ENCODE results near the gene AGPAT4. TPM values are rescaled to one million over a fixed set of nuclear protein-coding genes. Genes with fewer than 3 reads are reported as not detected.

The AGPAT4 gene
- polyA plus RNA-seq, 1 of the 3 experiments (the other 2 are of a cell fraction): 3.9 TPM

- Histone ChIP-seq H3K9ac (no peak overlapping the region), H4K20me1 (ENCODE audit: insufficient read depth) (no peaks in the 10 kb centered on the region), H3K4me3 (ENCODE audit: low read depth in 2 of 2, low read length in 1 of 2) (no peak overlapping the region), H3K4me1 (ENCODE audit: control insufficient read depth in 1 of 2, insufficient read depth in 2 of 2, low read depth in 1 of 2, low read length in 1 of 2) (peaks cover 0 to 19% of the 10 kb centered on the region in 2 experiments; a peak in 1 of 4 replicates), H3K36me3 (replicated peaks in 1 of 2; ENCODE audit: control insufficient read depth in 1 of 2, insufficient read depth in 2 of 2, low read length in 1 of 2) (no peaks in the 10 kb centered on the region), H3K4me2 (no peak overlapping the region), H3K9me2 (no peaks in the 10 kb centered on the region), H3K27ac (ENCODE audit: low read depth in 2 of 2, low read length in 1 of 2) (no peak overlapping the region), H3K9me3 (no peaks in the 10 kb centered on the region), H3K79me2 (ENCODE audit: insufficient read depth) (no peaks in the 10 kb centered on the region), H2AFZ (ENCODE audit: low read depth) (no peak overlapping the region), H3K27me3 (ENCODE audit: insufficient read depth) (no peaks in the 10 kb centered on the region), H3F3A (replicated peaks; ENCODE audit: insufficient read depth) (no peaks in the 10 kb centered on the region)
- ChIA-PET CTCF (no interaction called here), POLR2A (no interaction called here)
- no peak for DNase-seq
- TF ChIP-seq CTCF (IDR thresholded peaks at IDR 0.05) (no peak), PBX3 (IDR thresholded peaks at IDR 0.05) (no peak), ELF1 (IDR thresholded peaks at IDR 0.05) (no peak), YY1 (IDR thresholded peaks at IDR 0.05; ENCODE audit: low read depth) (no peak), USF2 (IDR thresholded peaks at IDR 0.05; ENCODE audit: borderline replicate concordance, low read depth, low read length) (no peak), RFX5 (IDR thresholded peaks at IDR 0.05; ENCODE audit: low read length) (no peak), RXRA (IDR thresholded peaks at IDR 0.05; ENCODE audit: borderline replicate concordance, low read depth) (no peak), USF1 (IDR thresholded peaks at IDR 0.05; ENCODE audit: borderline replicate concordance, low read depth) (no peak), MEF2A (IDR thresholded peaks at IDR 0.05; ENCODE audit: borderline replicate concordance, low read depth) (no peak), MAX (IDR thresholded peaks at IDR 0.05; ENCODE audit: low read depth) (no peak), GABPA (IDR thresholded peaks at IDR 0.05; ENCODE audit: low read depth) (no peak), RAD21 (IDR thresholded peaks at IDR 0.05; ENCODE audit: low read length) (no peak)
- 88% methylated on average over 4 of the region's 4 CpGs for WGBS (ENCODE audit: low lambda C conversion rate)
These were observed 74.0 kb downstream of the AGPAT4 start for GRCh38 chr6:161199850-161200249.

- Histone ChIP-seq H3K36me3 (replicated peaks in 1 of 2; ENCODE audit: control insufficient read depth in 1 of 2, insufficient read depth in 2 of 2, low read length in 1 of 2) (no peaks in the 10 kb centered on the region), H2AFZ (ENCODE audit: low read depth) (no peak overlapping the region), H3K4me3 (ENCODE audit: low read depth in 2 of 2, low read length in 1 of 2) (no peak overlapping the region), H3K4me1 (ENCODE audit: control insufficient read depth in 1 of 2, insufficient read depth in 2 of 2, low read depth in 1 of 2, low read length in 1 of 2) (peaks cover 0 to 19% of the 10 kb centered on the region in 2 experiments; a peak in 1 of 4 replicates), H3F3A (replicated peaks; ENCODE audit: insufficient read depth) (no peaks in the 10 kb centered on the region), H3K27ac (ENCODE audit: low read depth in 2 of 2, low read length in 1 of 2) (no peak overlapping the region; a peak in 1 of 4 replicates), H4K20me1 (ENCODE audit: insufficient read depth) (no peaks in the 10 kb centered on the region), H3K9me3 (no peaks in the 10 kb centered on the region), H3K79me2 (ENCODE audit: insufficient read depth) (no peaks in the 10 kb centered on the region), H3K27me3 (ENCODE audit: insufficient read depth) (no peaks in the 10 kb centered on the region), H3K4me2 (no peak overlapping the region), H3K9me2 (no peaks in the 10 kb centered on the region), H3K9ac (no peak overlapping the region)
- ChIA-PET POLR2A (no interaction called here), CTCF (interaction anchor here (0.6 to 0.8 kb wide), 2 partner anchors 61 to 268 kb away, joined by 3 read pairs; no protein-coding TSS in a partner anchor)
- no peak for DNase-seq
- 89% methylated on average over 9 of the region's 9 CpGs for WGBS (ENCODE audit: low lambda C conversion rate)
- TF ChIP-seq FOSL2 (IDR thresholded peaks at IDR 0.05; ENCODE audit: borderline replicate concordance, low read depth) (no peak), EP300 (IDR thresholded peaks at IDR 0.05; ENCODE audit: borderline replicate concordance in 1 of 2, low read depth in 1 of 2, low read length in 1 of 2) (no peak), NFIC (IDR thresholded peaks at IDR 0.05; ENCODE audit: borderline replicate concordance) (no peak), CHD2 (IDR thresholded peaks at IDR 0.05; ENCODE audit: low read length, partially characterized antibody) (no peak), MXI1 (IDR thresholded peaks at IDR 0.05; ENCODE audit: low read depth, low read length) (no peak), NRF1 (IDR thresholded peaks at IDR 0.05; ENCODE audit: low read depth, low read length) (no peak), JUND (IDR thresholded peaks at IDR 0.05) (no peak), CTCF (IDR thresholded peaks at IDR 0.05) (no peak)
These were observed 74.9 kb downstream of the AGPAT4 start for GRCh38 chr6:161198783-161199460.
